Urinary bladder (tissue), 4 donors: ENCODE results near the gene ENPP5. TPM values are rescaled to one million over a fixed set of nuclear protein-coding genes. Genes with fewer than 3 reads are reported as not detected.

ENCODE experiments used
- DNase-seq: peaks from one replicate; pipeline ENCODE4 v3.0.0-alpha.2; 2015; ENCODE audit errors: extremely low spot score
- H3K27ac ChIP-seq: one replicate; pipeline ENCODE4 v1.5.1; 2013; ENCODE audit warnings: low read depth, mild to moderate bottlenecking, moderate library complexity
- H3K36me3 ChIP-seq: one replicate; pipeline ENCODE4 v1.6.1; 2013; ENCODE audit warnings: mild to moderate bottlenecking, moderate library complexity; ENCODE audit not compliant: insufficient read depth
- H3K4me1 ChIP-seq: one replicate; pipeline ENCODE4 v1.6.1; 2013; ENCODE audit warnings: mild to moderate bottlenecking, moderate library complexity; ENCODE audit not compliant: insufficient read depth
- H3K4me3 ChIP-seq: one replicate; pipeline ENCODE4 v1.5.1; 2013; ENCODE audit warnings: low read depth, low read length
- WGBS: extraction: QIAGEN DNeasy Blood & Tissue Kit; methylation state at CpG from one replicate; pipeline ENCODE4 v1.1.7; 2013; 5-methylcytosine and 5-hydroxymethylcytosine counted together
- polyA plus RNA-seq: library from polyadenylated mRNA; stranded (reverse); fragments of 200-250 nt; gene quantifications from one replicate; pipeline ENCODE4 v1.2.3, GENCODE V29; 2013
- total RNA-seq: library from RNA; depleted of rRNA; stranded (reverse); fragments of >200 nt; gene quantifications from one replicate; pipeline ENCODE4 v1.2.3, GENCODE V29; 2014
- donor health status: healthy with polysubstance abuse.
- donor health status: healthy.

ENPP5 gene, protein sequence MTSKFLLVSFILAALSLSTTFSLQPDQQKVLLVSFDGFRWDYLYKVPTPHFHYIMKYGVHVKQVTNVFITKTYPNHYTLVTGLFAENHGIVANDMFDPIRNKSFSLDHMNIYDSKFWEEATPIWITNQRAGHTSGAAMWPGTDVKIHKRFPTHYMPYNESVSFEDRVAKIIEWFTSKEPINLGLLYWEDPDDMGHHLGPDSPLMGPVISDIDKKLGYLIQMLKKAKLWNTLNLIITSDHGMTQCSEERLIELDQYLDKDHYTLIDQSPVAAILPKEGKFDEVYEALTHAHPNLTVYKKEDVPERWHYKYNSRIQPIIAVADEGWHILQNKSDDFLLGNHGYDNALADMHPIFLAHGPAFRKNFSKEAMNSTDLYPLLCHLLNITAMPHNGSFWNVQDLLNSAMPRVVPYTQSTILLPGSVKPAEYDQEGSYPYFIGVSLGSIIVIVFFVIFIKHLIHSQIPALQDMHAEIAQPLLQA
- 5.2 TPM for total RNA-seq
- polyA plus RNA-seq, result 5.0 TPM

DNA sequence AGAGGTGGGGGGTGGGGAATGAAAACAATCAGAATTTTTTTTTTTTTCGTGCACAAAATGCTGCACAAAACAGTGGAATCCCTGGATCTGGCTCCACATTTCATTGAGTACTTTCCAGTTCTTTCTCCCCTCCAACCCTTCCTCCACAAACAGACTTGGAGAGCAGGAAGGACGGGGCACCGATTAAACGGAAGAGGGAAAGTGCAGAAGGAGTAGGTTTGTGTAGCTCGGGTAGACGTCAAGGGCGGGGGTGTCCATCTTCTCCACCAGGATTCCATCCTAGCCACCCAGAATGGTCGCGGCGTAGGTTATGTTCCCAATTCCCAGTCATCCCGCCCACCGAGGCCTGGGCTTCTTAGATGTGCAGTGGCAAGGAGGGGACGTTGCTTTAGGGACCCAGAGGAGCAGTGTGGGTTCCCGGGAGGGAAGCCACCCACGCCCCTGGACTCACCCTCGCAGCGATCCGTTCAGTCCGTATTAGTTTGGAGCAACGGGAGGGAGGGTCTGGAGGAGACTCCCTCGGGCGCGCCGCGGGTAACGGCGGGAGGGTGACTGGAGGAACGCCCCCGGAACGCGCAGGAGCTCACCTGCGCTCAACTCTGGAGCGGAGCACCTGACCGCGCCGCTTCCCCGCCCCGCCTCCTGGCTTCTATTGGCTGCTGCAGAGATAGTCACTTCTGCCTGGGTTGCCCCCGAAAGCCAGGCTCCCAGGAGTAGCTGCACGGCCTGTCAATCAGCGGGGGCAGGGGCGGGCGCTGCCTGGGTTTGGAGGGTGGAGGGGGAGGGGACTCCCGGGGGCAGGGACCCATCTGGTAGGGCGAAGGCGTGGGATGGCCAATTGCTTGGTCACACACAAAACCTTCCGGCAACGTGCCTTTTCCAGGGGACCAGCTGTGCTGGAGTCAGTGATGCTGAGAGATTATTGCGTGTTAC, at the start of gene ENPP5:
Gene ENPP5, minus strand, starts transcription at position 624 of the 933 bp plus-strand sequence. CDS start 2,718 bp downstream, outside the sequence.
- Histone ChIP-seq H3K4me3 (peak within 1 kb of the TSS; percentile 61), H3K36me3 (no peaks in the 10 kb centered on the region), H3K4me1 (no peaks in the 10 kb centered on the region), H3K27ac (no peak within 1 kb of the TSS)
- peak; percentile 33 for DNase-seq
- 1% methylated on average over 49 of the region's 49 CpGs for WGBS

DNA sequence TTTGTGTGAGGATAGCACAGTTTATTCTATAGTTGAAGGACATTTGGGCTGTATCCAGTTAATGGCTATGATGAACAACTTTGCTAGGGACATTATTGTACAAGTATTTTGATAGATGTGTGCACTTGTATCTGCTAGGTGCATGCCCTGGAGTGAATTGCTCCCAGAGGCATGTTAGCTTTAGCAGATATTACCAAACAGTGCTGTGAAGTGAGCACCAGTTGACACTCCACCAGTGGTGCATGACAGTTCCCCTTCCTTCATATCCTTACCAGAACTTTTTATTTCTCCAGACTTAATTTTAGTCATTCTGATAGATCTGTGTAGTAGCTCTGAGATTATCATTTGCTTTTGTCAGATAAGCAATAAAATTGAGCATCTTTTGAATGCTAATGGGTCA, 48.9 kb upstream of the ENPP5 start:
- H3K27ac ChIP-seq, result no peak overlapping the region
- H3K36me3 ChIP-seq, result peaks cover 2% of the 10 kb centered on the region
- no peaks in the 10 kb centered on the region for H3K4me1 ChIP-seq
- DNase-seq, result no peak
- no peak overlapping the region for H3K4me3 ChIP-seq

DNA sequence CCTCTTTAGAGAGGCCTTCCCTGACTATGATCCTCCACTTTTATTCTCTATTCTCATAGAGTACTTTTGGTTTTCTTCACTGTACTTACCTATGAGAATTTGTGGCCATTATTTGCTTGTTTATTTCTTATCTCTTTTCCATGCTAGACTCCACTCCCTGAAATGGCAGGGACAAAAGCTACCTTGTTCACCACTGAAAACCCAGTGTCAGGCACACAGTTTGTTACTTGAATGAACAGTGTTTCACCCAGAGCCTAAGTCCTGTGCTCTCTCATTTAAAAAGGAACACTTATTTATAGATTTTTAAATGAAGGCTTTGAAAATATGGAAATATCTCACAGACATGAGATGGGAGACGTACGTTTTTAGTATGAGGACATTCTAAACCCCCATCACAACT, 47.7 kb upstream of the ENPP5 start:
- DNase-seq, result no peak
- WGBS, result 89% methylated on average over 2 of the region's 2 CpGs
- Histone ChIP-seq H3K27ac (no peak overlapping the region), H3K4me3 (no peak overlapping the region), H3K36me3 (peaks cover 2% of the 10 kb centered on the region), H3K4me1 (no peaks in the 10 kb centered on the region)

DNA sequence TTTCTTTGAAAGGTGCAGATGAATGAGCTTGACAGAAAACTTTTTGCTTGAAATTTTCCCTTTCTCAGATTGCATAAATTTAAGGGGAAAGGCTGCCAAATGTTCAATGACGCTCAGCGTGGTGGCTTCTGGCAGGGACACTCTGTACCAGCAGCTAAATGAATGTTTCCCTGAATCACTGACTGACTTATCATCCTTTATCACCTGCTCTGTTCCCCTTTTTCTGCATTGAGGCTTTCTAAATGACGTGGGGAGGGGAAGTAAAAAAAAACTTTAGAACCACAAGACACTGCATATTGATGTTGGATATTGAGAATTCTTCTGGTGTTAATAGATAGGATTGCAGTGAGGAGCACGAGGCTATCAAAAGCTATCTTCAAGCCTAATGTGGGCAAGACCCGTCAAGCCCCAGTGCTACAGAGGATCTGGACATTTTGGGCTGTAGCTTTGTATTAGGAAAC, 46.9 kb upstream of the ENPP5 start:
- Histone ChIP-seq H3K27ac (no peak overlapping the region), H3K4me3 (no peak overlapping the region), H3K4me1 (no peaks in the 10 kb centered on the region), H3K36me3 (peaks cover 2% of the 10 kb centered on the region)
- DNase-seq, result no peak
- WGBS, result 73% methylated on average over 5 of the region's 5 CpGs

DNA sequence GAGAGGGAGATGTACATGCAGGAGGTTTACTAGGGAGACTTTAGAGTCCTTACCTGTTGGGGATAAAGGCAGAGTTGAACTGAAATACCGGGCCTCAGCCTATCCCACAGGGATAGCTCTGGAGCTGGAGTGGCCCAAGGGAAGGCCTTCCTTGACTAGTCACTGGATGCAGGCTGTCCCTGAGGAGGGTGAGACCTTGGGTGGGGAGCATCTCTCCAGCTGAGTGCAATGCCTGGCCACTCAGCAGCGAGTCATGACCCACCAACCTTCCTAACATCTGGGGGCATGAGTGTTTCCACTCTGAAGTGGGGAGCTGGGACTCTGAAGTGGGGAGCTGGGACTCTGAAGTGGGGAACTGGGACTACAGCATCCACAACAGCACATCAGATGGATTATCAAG, 46.1 kb upstream of the ENPP5 start:
- no peak overlapping the region for H3K27ac ChIP-seq
- no peak overlapping the region for H3K4me3 ChIP-seq
- H3K4me1 ChIP-seq, result no peaks in the 10 kb centered on the region
- WGBS, result 97% methylated on average over 2 of the region's 2 CpGs
- no peak for DNase-seq
- no peaks in the 10 kb centered on the region for H3K36me3 ChIP-seq

DNA sequence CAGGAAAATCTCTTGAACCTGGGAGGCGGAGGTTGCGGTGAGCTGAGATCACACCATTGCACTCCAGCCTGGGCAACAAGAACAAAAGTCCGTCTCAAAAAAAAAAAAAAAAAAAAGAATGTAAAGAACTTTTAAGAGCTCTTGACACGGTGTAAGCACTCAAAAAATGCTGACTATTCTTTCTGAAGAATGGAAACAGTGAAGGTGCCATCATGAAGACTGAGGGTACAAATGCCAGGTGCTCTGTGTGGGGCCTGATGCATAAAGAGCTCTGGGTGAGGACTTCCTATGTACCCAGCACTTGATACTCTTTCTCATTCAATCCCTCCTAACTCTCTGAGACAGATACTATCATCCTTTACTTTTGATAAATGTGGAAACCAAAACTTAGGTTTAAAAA, 45.0 kb upstream of the ENPP5 start:
- H3K4me3 ChIP-seq, result no peak overlapping the region
- no peak overlapping the region for H3K27ac ChIP-seq
- H3K36me3 ChIP-seq, result no peaks in the 10 kb centered on the region
- no peak for DNase-seq
- 87% methylated on average over 4 of the region's 4 CpGs for WGBS
- H3K4me1 ChIP-seq, result no peaks in the 10 kb centered on the region

DNA sequence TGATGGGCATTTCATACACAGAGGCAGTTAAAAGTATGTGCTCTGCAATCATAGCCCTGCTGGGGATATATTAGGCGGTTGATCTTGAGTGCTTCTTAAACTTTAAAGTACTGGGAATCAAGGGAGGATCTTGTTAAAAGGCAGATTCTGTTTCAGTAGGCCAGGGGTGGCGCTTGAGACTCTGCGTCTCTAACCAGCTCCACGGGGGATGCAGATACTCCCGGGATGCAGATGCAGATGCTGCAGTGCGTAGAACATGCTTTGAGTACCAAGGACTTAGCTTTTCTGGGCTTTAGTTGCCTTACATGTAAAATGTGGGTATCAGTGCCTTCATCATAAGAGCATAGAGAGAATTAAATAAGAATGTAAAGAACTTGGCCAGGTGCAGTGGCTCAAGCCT, 44.4 kb upstream of the ENPP5 start:
- 75% methylated on average over 6 of the region's 6 CpGs for WGBS
- H3K36me3 ChIP-seq, result no peaks in the 10 kb centered on the region
- H3K4me1 ChIP-seq, result no peaks in the 10 kb centered on the region
- no peak for DNase-seq
- H3K27ac ChIP-seq, result no peak overlapping the region
- no peak overlapping the region for H3K4me3 ChIP-seq

DNA sequence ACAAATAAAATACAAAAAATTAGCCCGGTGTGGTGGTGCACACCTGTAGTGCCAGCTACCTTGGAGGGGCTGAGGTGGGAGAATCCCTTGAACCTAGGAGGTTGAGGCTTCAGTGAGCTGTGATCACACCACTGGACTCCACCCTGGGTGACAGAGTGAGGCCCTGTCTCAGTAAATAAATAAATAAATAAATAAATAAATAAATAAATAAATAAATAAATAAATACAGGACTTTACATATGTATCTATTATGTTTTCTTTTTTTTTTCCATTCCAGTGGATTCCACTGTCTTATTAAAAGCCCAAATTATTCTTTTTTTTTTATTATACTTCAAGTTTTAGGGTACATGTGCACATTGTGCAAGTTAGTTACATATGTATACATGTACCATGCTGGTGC, 41.1 kb upstream of the ENPP5 start:
- Histone ChIP-seq H3K36me3 (no peaks in the 10 kb centered on the region), H3K27ac (no peak overlapping the region), H3K4me3 (no peak overlapping the region), H3K4me1 (no peaks in the 10 kb centered on the region)
- WGBS, result 98% methylated on average over 1 of the region's 1 CpG
- DNase-seq, result no peak

DNA sequence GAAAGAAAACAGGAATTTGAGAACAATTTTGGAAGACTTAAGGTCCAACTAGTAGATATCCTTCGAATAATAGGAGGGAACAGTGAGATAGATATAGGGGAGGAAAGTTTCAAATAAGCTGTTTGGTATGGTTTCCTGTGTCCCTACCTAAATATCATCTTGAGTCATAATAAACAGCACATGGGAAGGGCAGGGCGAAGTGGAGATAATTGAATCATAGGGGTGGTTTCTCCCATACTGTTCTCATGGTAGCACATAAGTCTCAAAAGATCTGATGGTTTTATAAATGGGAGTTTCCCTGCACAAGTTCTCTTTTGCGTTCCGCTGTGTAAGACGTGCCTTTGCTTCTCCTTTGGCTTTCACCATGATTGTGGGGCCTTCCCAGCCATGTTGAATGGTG, 39.5 kb upstream of the ENPP5 start:
- no peak overlapping the region for H3K4me3 ChIP-seq
- DNase-seq, result no peak
- WGBS, result 91% methylated on average over 5 of the region's 5 CpGs
- H3K4me1 ChIP-seq, result no peaks in the 10 kb centered on the region
- H3K36me3 ChIP-seq, result no peaks in the 10 kb centered on the region
- no peak overlapping the region for H3K27ac ChIP-seq

DNA sequence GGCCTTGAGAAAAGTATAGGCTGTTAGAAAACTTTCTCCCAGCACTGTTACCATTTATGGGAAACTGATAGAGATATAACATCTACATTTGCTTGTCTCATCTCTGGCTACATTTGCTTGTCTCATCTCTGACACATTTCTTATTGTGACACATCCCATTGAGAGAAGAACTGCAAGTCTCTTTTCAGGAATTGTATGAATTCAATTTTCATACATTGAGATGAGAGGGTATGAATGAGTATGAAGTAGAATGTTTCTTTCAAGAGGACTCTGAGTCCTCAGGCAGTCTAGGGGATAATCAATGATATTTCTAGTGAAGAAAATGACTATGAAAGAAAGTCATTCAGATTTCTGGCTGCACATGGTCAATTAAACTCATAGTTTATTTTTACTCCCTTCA, 37.5 kb upstream of the ENPP5 start:
- no peak for DNase-seq
- no peak overlapping the region for H3K4me3 ChIP-seq
- no peaks in the 10 kb centered on the region for H3K36me3 ChIP-seq
- H3K4me1 ChIP-seq, result no peaks in the 10 kb centered on the region
- no peak overlapping the region for H3K27ac ChIP-seq

DNA sequence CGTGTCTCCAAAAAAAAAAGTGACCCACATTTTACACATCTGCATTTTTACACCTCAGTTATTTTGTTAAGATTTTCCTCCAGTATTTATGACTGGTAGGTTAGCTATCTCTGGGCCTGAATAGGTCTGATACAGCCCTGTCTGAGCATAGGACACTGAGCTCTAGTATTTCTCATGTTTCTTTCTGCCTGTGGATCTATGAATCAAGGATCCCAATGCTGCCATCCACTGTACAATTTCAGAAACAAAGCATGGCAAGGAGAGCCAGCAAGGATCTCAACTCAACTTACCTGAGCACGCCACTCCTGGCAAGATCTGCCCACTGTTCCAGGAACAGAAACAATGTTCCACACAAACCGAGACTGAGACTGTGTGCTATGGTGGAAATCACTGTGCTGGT, 36.4 kb upstream of the ENPP5 start:
- Histone ChIP-seq H3K4me1 (no peaks in the 10 kb centered on the region), H3K36me3 (no peaks in the 10 kb centered on the region), H3K4me3 (no peak overlapping the region), H3K27ac (no peak overlapping the region)
- WGBS, result 94% methylated on average over 3 of the region's 3 CpGs
- DNase-seq, result no peak

DNA sequence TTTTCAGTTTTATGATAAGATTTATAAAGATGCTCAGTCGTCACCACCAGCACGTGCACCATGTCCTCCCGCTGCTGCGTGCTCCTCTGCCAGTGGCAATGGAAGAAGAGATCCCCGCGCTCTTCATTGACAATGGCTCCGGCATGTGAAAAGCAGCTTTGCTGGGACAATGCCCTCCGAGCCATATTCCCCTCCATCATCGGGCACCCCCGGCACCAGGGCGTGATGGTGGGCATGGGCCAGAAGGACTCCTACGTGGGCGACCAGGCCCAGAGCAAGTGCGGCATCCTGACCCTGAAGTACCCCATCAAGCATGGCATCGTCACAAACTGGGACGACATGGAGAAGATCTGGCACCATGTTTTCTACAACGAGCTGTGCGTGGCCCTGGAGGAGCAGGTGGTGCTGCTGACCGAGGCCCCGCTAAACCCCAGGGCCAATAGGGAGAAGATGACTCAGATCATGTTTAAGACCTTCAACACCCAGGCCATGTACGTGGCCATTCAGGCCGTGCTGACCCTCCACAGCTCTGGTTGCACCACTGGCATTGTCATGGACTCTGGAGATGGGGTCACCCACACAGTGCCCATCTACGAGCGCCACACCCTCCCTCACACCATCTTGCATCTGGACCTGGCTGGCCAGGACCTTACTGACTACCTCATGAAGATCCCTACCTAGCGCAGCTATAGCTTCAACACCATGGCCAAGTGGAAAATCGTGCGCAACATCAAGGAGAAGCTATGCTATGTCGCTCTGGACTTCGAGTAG, 34.3 kb upstream of the ENPP5 start:
- DNase-seq, result no peak
- H3K4me1 ChIP-seq, result no peaks in the 10 kb centered on the region
- no peak overlapping the region for H3K27ac ChIP-seq
- no peaks in the 10 kb centered on the region for H3K36me3 ChIP-seq
- 97% methylated on average over 29 of the region's 29 CpGs for WGBS
- no peak overlapping the region for H3K4me3 ChIP-seq

DNA sequence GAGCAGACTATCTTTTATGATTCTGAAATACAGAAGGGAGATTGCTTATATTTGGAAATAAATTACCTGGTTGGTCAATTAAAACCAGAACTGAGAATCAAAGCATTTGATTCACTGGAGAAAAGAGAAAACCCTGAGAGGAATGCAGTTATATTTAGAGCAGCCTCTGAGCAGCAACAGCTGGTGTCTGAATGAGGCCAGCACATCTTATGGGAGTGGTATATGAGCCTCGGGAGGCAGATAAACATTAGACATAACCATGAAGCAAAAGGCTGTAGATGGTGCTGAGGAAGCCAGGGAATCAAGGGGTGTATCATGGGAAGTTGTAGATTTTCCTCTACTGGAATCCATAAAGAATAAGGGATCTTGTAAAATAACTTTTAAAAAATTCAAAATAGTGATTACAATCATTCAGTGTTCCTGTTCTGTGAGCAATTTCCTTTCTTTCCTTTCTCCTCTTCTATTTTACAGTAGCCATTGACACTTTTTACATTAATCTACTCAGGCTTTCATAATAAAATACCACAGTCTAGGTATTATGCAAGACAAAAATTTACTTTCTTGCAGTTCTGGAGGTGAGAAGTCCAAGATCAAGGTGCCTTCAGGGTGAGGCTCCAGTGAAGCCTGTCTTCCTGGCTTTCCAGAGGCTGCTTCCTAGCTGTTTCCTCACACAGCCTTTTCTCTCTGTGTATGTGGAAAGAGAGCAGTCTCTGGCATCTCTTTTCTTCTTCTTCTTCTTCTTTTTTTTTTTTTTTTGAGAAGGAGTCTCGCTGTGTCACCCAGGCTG, 32.8 kb upstream of the ENPP5 start:
- H3K36me3 ChIP-seq, result no peaks in the 10 kb centered on the region
- H3K27ac ChIP-seq, result no peak overlapping the region
- WGBS, result 62% methylated on average over 2 of the region's 2 CpGs
- no peaks in the 10 kb centered on the region for H3K4me1 ChIP-seq
- no peak overlapping the region for H3K4me3 ChIP-seq
- DNase-seq, result peak; percentile 41
